ENCODE results near the gene BCL2L13. TPM values are rescaled to one million over a fixed set of nuclear protein-coding genes. Genes with fewer than 3 reads are reported as not detected.

BCL2L13 gene, protein sequence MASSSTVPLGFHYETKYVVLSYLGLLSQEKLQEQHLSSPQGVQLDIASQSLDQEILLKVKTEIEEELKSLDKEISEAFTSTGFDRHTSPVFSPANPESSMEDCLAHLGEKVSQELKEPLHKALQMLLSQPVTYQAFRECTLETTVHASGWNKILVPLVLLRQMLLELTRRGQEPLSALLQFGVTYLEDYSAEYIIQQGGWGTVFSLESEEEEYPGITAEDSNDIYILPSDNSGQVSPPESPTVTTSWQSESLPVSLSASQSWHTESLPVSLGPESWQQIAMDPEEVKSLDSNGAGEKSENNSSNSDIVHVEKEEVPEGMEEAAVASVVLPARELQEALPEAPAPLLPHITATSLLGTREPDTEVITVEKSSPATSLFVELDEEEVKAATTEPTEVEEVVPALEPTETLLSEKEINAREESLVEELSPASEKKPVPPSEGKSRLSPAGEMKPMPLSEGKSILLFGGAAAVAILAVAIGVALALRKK
- 32.0 TPM for total RNA-seq

GRCh38 chr22:17638432-17639246 lies at the start of gene BCL2L13:
Gene BCL2L13 (plus strand): TSS chr22:17638757. CDS start chr22:17655712, 16,955 bp downstream.
- DNase-seq (ENCODE audit: low read depth in 2 of 3, low spot score in 2 of 3) = peak; percentile 77 to 94 (median 91)

DNA sequence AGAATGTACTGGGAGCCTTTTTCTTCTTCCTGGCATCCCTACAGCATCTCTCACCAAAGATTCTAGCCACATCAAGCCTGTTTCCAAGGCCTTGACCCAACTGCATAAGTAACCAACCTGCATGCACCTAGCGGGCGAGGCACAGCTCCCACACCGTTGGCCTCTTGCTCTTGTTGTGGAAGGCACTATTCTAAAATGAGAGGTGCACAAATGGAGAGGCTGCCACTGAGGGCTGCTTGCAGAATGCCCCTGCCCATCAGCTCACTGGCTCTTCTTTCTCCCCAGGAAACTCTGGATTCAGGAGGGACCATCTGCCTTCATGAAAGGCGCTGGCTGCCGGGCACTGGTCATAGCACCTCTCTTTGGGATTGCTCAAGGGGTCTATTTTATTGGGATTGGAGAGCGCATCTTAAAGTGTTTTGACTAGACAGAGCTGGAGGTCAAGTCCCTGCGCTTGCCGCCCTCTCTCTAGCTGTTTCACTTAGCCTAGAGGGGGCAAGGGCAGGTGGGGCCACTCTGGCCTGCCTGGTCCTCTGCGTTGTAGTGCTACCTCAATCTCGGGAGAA lies 48.7 kb upstream of the BCL2L13 start:
- no peak for DNase-seq (ENCODE audit: low read depth in 2 of 3, low spot score in 2 of 3)

DNA sequence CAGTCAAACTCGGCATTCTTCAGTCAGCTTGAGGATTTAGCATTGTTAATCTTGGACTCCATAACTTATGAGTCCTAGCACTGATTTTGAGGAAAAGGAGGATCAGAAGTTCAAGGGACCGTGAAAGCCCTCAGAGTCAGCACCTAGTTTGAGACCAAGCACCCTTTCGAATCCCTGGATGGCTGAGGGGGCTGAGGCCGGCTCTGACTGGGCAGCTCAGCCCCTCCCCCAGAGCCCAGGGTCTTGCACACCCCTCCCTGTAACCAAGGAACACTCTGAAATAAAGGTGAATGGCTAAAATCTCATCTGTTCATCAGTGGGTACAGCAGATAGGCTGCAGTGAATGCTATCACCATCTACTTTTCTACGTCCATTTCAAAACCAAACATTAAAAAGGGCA lies 48.0 kb upstream of the BCL2L13 start:
- DNase-seq (ENCODE audit: low read depth in 2 of 3, low spot score in 2 of 3) = no peak

- no peak for DNase-seq (ENCODE audit: low read depth in 2 of 3, low spot score in 2 of 3)
These were observed 46.4 kb upstream of the BCL2L13 start for GRCh38 chr22:17592201-17592600.

GRCh38 chr22:17596226-17596625 lies 42.3 kb upstream of the BCL2L13 start:
- DNase-seq (ENCODE audit: low read depth in 2 of 3, low spot score in 2 of 3) = no peak

DNA sequence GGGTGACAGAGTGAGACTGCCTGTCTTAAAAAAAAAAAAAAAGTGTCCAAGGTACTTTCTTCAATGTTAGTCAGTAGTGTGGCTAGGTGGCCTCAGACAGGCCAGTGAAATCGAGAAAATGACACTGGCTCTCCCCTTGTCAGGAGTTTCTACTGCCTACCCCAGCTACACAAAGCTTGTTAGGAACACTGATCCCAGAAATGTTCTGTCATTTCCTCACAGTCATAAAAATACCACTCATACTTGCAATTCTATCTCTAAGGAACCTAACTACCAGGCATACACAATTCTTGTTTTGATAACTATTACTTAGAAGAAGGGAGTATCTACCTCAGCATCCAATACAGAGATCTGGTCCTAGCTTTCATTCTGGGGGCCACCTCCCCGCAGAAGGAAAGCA lies 41.3 kb upstream of the BCL2L13 start:
- no peak for DNase-seq (ENCODE audit: low read depth in 2 of 3, low spot score in 2 of 3)

GRCh38 chr22:17598318-17598717 lies 40.2 kb upstream of the BCL2L13 start:
- DNase-seq (ENCODE audit: low read depth in 2 of 3, low spot score in 2 of 3) = no peak

- DNase-seq (ENCODE audit: low read depth in 2 of 3, low spot score in 2 of 3) = no peak
These were observed 37.5 kb upstream of the BCL2L13 start for GRCh38 chr22:17601031-17601430.

DNA sequence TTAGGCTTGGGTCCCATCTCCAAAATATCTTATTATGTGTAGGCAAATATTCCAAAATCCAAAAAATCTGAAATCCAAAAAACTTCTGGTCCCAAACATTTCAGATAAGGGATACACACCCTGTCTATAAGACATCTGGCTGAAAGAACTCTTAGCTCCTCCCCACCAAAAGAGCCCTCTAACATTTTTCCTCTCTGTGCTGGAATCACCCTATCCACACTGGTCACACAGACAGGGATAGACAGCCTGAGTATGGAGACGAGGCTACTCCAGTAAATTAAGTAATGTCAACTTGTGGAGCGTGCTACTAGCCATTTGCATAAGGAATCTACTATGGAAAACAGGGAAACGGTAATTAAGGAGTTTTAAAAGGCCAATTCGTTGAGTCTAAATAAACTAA lies 34.9 kb upstream of the BCL2L13 start:
- no peak for DNase-seq (ENCODE audit: low read depth in 2 of 3, low spot score in 2 of 3)

- peak in 2 of 3 donors; percentile 9 to 11 for DNase-seq (ENCODE audit: low read depth in 2 of 3, low spot score in 2 of 3)
These were observed 32.1 kb upstream of the BCL2L13 start for GRCh38 chr22:17606496-17606895.

GRCh38 chr22:17607891-17608521 lies 30.6 kb upstream of the BCL2L13 start:
- DNase-seq (ENCODE audit: low read depth in 2 of 3, low spot score in 2 of 3) = no peak

- no peak for DNase-seq (ENCODE audit: low read depth in 2 of 3, low spot score in 2 of 3)
These were observed 26.5 kb upstream of the BCL2L13 start for GRCh38 chr22:17612057-17612456.

DNA sequence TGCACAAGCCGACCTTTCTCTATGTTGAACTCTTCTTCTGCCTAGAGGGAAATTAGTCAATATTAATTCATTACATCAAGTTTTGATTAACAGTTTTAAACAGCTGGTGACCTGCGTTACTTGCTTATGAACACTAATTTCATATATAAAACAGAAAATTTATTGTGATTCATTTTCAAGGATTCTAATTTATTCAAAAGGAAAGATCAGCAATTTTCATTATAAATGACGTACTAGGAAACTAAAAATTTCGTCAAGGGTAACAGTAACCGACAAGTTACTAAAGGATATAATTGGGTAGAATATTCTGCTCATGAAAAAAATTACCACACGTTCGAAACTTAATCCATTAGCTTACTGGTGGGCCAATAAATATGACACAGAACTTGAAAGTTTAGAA lies 25.3 kb upstream of the BCL2L13 start:
- no peak for DNase-seq (ENCODE audit: low read depth in 2 of 3, low spot score in 2 of 3)

DNA sequence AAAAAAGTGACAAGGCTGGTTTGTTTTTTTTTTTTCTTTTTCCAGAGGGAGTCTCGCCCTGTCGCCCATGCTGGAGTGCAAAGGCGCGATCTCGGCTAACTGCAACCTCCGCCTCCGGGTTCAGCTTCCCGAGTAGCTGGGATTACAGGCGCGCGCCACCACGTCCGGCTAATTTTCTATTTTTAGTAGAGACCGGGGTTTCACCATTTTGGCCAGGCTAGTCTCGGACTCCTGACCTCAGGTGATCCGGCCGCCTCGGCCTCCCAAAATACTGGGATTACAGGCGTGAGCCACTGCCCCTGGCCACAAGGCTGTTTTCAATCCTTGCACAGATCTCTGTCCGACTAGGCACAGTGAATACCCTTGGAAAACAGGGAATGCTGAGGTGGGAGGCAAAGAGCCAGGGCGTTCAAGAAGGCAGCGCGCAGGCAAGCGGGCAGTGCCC lies 10.6 kb upstream of the BCL2L13 start:
- DNase-seq (ENCODE audit: low read depth in 2 of 3, low spot score in 2 of 3) = no peak

DNA sequence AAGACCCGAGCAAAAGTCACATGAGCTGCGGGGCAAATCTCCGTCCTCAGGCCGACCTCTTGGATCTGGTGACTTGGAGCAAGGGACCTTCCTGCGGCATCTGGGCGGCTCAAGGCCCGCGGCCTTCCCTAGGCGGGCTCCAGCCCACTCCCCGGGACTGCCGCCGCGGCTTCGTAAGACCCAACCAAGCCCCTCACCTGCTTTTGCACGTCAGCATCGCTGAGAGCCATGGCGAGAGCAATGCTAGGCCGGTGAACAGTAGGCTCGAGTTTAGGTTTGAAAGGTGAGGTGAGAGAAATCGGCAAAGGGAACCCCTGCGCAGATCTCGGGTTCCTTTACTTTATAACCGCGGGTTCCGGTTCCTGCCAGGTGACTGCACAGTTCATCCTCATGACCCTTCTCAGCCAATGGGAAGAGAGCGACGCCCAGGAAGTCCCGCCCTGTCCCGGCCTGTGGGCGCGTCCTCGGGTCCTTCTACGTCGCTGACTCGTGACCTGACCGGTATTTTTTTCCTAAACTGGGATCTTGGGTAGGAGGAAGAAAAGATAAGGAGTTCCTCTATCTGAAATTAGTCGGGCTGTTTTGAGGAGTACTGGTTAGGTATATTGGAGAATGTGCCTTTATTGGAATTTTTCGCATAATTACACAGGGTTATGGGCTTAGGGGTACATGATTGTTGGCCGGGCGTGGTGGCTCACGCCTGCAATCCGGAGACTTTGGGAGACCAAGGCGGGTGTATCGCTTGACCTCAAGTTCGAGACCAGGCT lies 10.0 kb upstream of the BCL2L13 start, which contains the start of gene ATP6V1E1:
ATP6V1E1 (minus strand) TSS at position 344 of the 767 bp plus-strand sequence; CDS start at position 230, 114 bp downstream.
- DNase-seq (ENCODE audit: low read depth in 2 of 3, low spot score in 2 of 3) = peak; percentile 85 to 96 (median 96)

DNA sequence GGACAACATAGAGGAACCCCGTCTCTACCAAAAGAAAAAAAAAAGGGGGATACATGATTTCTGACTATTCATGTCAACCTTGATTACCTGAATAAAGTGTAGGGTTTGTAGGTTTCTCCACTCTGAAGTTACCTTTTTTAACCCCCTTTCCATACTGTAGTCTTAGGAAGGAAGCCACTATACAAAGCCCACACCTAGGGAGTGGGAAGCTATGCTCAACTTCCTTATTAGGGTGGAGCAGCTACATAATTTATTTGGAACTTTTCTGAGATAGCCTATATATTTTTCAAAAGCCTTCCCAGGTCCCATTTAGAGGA lies 9.4 kb upstream of the BCL2L13 start:
- DNase-seq (ENCODE audit: low read depth in 2 of 3, low spot score in 2 of 3) = no peak

DNA sequence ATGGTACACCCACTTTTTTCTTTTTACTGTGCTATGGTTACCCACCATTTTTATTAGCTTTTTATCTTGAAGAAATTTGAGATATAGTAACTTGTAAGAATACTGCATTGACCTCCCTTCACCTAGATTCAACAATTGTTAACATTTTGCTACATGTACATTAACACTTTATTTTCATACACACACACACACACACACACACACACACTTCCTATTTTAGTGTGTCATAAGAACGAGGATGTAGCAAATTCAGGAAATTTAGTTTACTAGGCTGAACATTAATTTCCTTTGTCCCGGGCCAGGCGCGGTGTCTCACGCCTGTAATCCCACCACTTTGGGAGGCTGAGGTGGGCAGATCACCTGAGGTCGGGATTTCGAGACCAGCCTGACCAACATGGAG lies 8.9 kb upstream of the BCL2L13 start:
- peak in 2 of 3 donors; percentile 13 to 18 for DNase-seq (ENCODE audit: low read depth in 2 of 3, low spot score in 2 of 3)

DNA sequence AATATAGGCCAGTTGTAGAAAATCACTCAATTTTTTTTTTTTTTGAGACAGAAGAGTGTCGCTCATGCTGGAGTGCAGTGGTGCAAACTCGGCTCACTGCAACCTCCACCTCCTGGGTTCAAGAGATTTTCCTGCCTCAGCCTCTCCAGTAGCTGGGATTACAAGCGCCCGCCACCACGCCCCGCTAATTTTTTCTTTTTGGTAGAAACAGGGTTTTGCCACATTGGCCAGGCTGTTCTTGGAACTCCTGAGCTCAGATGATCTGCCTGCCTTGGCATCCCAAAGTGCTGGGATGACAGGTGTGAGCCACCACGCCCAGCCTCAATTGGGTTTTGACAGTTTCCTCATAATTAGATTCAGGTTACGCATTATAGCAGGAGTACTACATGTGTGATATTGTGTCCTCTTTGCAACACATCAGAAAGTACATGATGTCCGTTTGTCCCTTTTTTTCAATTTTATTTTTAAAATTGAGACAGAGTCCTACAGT lies 7.4 kb upstream of the BCL2L13 start:
- no peak for DNase-seq (ENCODE audit: low read depth in 2 of 3, low spot score in 2 of 3)

DNA sequence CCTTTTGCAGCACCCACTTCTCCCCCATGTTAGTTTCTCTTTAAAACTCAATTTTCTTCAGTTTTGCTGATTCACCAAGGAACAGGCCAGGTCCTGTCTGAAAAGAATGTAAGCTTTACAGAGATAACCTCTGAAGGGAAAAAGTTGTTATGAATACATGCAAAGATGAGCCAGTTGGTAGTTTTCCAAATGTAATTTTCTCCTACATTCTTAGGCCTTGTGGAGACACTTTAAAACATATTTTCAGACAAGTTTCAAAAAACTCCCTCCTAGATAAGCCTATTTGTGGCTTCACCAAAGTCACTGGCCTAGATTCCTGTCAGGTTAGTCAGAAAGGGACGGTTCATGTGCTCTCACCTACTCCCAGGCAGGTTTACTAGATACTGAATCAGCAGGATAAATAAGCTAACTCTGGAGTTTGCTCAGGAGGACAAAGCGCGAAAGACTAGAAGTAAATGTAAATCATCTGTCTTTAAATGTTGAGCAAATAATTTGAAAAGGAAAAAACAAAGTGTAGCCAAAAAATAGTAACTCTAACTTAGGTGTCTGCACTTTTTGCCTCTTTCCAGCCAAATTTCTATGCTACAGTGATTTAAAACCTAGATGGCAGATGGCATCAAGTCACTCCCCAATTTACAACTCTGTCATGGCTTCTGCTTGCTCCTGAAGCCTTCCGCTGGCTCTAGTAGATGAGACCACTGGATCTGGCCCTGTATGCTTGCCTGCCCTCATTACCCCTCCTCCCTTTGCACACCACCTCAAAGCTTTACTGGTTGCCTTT lies 5.2 kb upstream of the BCL2L13 start:
- DNase-seq (ENCODE audit: low read depth in 2 of 3, low spot score in 2 of 3) = no peak

Measured in hematopoietic multipotent progenitor cell (in vitro differentiated cells).